Calu3 (cell line): Measurements from ENCODE around the gene DLST. TPM values are rescaled to one million over a fixed set of nuclear protein-coding genes. Genes with fewer than 3 reads are reported as not detected.

ENCODE experiments used
- BruUV-seq: library from RNA; stranded (reverse); fragments of 400-500 nt; replicated peaks from 2 replicates; lab custom pipeline; 2021; lab: Mats Ljungman, UMichigan
- CTCF ChIA-PET: fragments of 300-600 bp; sonication (Branson Sonifier 250); formaldehyde crosslinking; loops from one replicate; lab custom pipeline; 2022; ENCODE audit warnings: antibody characterized with exemption; lab: Charles Lee
- DNase-seq: peaks from one replicate; pipeline ENCODE4 v3.0.0; 2022
- H3K27ac Mint-ChIP-seq: one replicate; pipeline ENCODE4 v1.8.0; 2022; ENCODE audit warnings: mixed read lengths; ENCODE audit not compliant: unreplicated experiment
- H3K27me3 Mint-ChIP-seq: one replicate; pipeline ENCODE4 v1.8.0; 2022; ENCODE audit warnings: mixed read lengths; ENCODE audit not compliant: unreplicated experiment
- H3K36me3 Mint-ChIP-seq: one replicate; pipeline ENCODE4 v1.8.0; 2022; ENCODE audit warnings: mild to moderate bottlenecking, moderate library complexity, mixed read lengths; ENCODE audit not compliant: insufficient read depth, unreplicated experiment
- H3K4me1 Mint-ChIP-seq: one replicate; pipeline ENCODE4 v1.8.0; 2022; ENCODE audit warnings: mild to moderate bottlenecking, low read depth, mixed read lengths; ENCODE audit not compliant: unreplicated experiment
- H3K4me3 Mint-ChIP-seq: one replicate; pipeline ENCODE4 v1.8.0; 2022; ENCODE audit warnings: mild to moderate bottlenecking, low read depth, moderate library complexity, mixed read lengths; ENCODE audit not compliant: unreplicated experiment
- H3K9me3 Mint-ChIP-seq: one replicate; pipeline ENCODE4 v1.8.0; 2022; ENCODE audit warnings: low read depth, mixed read lengths; ENCODE audit not compliant: unreplicated experiment
- CTCF ChIP-seq: fragments of 200-600 bp; IDR thresholded peaks from one replicate; pipeline ENCODE4 v1.8.0; 2022; ENCODE audit warnings: antibody characterized with exemption; ENCODE audit not compliant: unreplicated experiment
- intact Hi-C: fragments of 100-400 bp; cut with micrococcal nuclease; formaldehyde crosslinking; loops from one replicate; pipeline ENCODE4 v1.10.0; 2022; ENCODE audit not compliant: unreplicated experiment
- total RNA-seq: library from RNA; stranded (reverse); gene quantifications from 2 replicates; pipeline ENCODE4 v1.2.3, GENCODE V29; 2022

The DLST gene
- total RNA-seq, 1 experiment from 2014 or later: 84.2 TPM

- Mint-ChIP-seq H3K4me3 (no peak overlapping the region), H3K27ac (no peak overlapping the region), H3K36me3 (peaks cover 5% of the 10 kb centered on the region), H3K27me3 (no peaks in the 10 kb centered on the region), H3K9me3 (no peaks in the 10 kb centered on the region), H3K4me1 (peaks cover 14% of the 10 kb centered on the region)
- DNase-seq: no peak
- no TSS peak for BruUV-seq
- TF ChIP-seq CTCF: no peak
- intact Hi-C loops: no loop called here
- CTCF ChIA-PET: no interaction called here
These were observed 31.7 kb downstream of the DLST start for GRCh38 chr14:74913393-74913910.

GRCh38 chr14:74913986-74914573 lies 32.4 kb downstream of the DLST start:
- Mint-ChIP-seq H3K27me3 (no peaks in the 10 kb centered on the region), H3K27ac (no peak overlapping the region), H3K9me3 (no peaks in the 10 kb centered on the region), H3K36me3 (peaks cover under 1% of the 10 kb centered on the region), H3K4me1 (peaks cover 14% of the 10 kb centered on the region), H3K4me3 (no peak overlapping the region)
- BruUV-seq: no TSS peak
- intact Hi-C loops: loop anchor here (1.0 kb wide), 2 partner anchors 88 to 174 kb away; partner anchors contain the start of gene EIF2B2
- CTCF ChIA-PET: no interaction called here
- TF ChIP-seq CTCF: peak; percentile 61
- peak; percentile 62 for DNase-seq

- Mint-ChIP-seq H3K4me1 (peaks cover 14% of the 10 kb centered on the region), H3K4me3 (no peak overlapping the region), H3K27ac (no peak overlapping the region), H3K9me3 (no peaks in the 10 kb centered on the region), H3K27me3 (no peaks in the 10 kb centered on the region), H3K36me3 (no peaks in the 10 kb centered on the region)
- no peak for TF ChIP-seq CTCF
- CTCF ChIA-PET: no interaction called here
- DNase-seq: no peak
- BruUV-seq: no TSS peak
- intact Hi-C loops: no loop called here
These were observed 33.7 kb downstream of the DLST start for GRCh38 chr14:74915426-74915825.

- BruUV-seq: no TSS peak
- H3K27me3 Mint-ChIP-seq: no peaks in the 10 kb centered on the region
These were observed 34.1 kb downstream of the DLST start for GRCh38 chr14:74915826-74916225.

More at GRCh38 chr14:74915826-74916225, 34.1 kb downstream of the DLST start:
- Mint-ChIP-seq H3K4me3 (no peak overlapping the region), H3K9me3 (no peaks in the 10 kb centered on the region), H3K36me3 (no peaks in the 10 kb centered on the region), H3K4me1 (peaks cover 14% of the 10 kb centered on the region), H3K27ac (no peak overlapping the region)
- TF ChIP-seq CTCF: no peak
- CTCF ChIA-PET: no interaction called here
- intact Hi-C loops: no loop called here
- DNase-seq: no peak
